Neural progenitor cell (in vitro differentiated cells): ENCODE results near the gene KIF26B.

ENCODE experiments used
- EZH2phosphoT487 ChIP-seq: fragments of 200-600 bp; sonication (generic); IDR thresholded peaks from 2 replicates; pipeline ENCODE4 v1.6.1; 2017; ENCODE audit warnings: antibody characterized with exemption
- TF ChIP-seq, protein P1 (sequence below): fragments of 200-600 bp; sonication (generic); IDR thresholded peaks from 2 replicates; pipeline ENCODE4 v1.5.1; 2017; ENCODE audit warnings: antibody characterized with exemption, mild to moderate bottlenecking

DNA sequence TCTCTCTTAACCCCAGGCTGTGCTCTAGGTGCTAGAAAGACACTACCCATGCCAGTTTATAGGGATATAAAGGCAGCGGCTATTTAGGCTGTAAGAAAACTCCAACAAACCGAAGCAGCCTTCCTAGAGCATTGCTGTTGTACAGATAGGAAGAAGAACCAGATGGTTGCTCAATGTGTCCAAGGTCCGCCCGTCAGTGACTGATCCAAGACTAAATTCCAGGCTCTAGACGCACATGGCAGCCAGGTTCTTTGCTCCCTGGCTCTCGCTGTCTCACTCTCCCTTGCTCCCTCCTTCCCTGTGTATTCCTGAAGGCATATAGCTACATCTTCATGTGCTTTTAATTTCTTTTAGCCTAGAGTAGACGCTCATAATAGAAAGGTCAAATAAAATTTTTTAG is 303.4 kb downstream of the KIF26B start:
- TF ChIP-seq, protein P1, sequence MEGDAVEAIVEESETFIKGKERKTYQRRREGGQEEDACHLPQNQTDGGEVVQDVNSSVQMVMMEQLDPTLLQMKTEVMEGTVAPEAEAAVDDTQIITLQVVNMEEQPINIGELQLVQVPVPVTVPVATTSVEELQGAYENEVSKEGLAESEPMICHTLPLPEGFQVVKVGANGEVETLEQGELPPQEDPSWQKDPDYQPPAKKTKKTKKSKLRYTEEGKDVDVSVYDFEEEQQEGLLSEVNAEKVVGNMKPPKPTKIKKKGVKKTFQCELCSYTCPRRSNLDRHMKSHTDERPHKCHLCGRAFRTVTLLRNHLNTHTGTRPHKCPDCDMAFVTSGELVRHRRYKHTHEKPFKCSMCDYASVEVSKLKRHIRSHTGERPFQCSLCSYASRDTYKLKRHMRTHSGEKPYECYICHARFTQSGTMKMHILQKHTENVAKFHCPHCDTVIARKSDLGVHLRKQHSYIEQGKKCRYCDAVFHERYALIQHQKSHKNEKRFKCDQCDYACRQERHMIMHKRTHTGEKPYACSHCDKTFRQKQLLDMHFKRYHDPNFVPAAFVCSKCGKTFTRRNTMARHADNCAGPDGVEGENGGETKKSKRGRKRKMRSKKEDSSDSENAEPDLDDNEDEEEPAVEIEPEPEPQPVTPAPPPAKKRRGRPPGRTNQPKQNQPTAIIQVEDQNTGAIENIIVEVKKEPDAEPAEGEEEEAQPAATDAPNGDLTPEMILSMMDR, result no peak
- TF ChIP-seq EZH2phosphoT487, result no peak
